Stimulated activated CD4-positive, alpha-beta T cell treated with anti-CD3 and anti-CD28 coated beads, Interleukin-1b, Interleukin-23, amount 100 ng/mL, for 1 hour (primary cell): ENCODE results near the gene KRTAP2-1.
"Not testable (repeated sequence)": the region's sequence is repeated elsewhere in the genome, so short reads cannot be mapped to it uniquely, and the experiment has no call there.

Source experiments
- DNase-seq, 2 donors: peaks; one replicate each; pipeline ENCODE4 v3.0.0-alpha.2; 2020; ENCODE audit warnings: low read depth in 2 of 2

The KRTAP2-1 gene

DNA sequence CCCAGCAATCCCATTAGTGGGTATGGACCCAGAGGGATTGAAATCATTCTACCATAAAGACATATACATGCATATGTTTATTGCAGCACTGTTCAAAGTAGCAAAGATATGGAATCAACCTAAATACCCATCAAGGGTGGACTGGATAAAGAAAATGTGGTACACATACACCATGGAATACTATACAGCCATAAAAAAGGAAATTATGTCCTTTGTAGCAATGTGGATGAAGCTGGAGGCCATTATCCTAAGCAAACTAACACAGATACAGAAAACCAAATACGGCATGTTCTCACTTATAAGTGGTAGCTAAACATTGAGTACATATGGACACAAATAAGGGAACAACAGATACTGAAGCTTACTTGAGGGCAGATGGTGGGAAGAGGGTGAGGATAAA lies 10.4 kb upstream of the KRTAP2-1 start:
- no peak for DNase-seq

DNA sequence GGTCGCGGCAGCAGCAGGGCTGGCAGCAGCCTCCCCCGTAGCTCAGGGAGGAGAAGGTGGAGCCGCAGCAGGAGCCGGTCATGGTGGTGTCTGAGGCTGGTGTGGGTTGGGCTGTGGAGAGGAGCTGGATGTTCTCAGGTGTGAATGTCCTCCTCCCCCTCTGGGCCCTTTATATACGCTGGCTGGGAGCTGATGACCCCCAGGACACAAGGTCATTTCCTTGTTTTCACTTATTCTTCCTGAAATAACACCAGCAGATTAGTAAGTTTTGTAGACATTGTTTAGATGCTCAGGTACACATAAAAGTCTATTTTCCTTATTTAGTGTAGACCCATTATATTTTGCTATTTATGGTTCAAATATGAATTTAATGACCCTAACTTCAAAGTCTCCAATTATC lies 8.0 kb upstream of the KRTAP2-1 start, which contains the start of gene KRTAP2-2:
KRTAP2-2 (minus strand) TSS at position 101 of the 400 bp plus-strand sequence; CDS start at position 82, 19 bp downstream.
- DNase-seq: not testable (repeated sequence)

DNA sequence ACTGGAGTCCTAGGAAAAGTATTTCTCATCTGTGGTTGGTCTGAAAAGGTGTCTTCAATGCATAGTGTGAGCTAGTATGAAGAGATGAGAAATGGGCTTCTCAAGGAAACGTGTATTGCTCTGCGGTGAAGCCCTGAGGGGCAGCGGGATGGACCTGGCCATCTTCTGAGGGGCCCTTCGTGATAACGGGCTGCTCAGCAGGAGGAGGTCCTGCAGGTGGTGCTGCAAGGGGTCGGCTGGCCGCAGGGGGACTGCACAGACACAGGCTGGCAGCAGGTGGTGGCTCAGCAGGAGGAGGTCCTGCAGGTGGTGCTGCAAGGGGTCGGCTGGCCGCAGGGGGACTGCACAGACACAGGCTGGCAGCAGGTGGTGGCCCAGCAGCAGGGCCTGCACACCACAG lies 7.4 kb upstream of the KRTAP2-1 start:
- DNase-seq: not testable (repeated sequence)

DNA sequence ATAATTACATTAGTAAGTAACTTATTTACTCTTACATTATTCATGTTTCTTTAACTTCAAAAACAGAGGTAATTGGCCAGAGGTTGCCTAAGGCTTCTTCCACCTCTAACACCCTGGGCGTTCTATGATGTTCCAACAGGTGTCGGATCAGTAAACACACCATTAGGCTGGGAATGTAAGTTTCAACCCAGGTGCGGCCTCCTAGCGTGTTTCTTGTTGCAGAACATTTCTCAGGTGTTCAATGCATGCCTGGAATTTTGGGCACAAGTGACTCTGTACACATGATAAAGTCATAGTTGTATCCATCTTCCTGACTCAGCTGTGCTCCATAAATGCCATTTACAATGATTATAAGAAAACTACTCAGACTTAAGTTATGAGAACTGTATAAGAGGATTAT lies 6.9 kb upstream of the KRTAP2-1 start:
- DNase-seq: no peak

DNA sequence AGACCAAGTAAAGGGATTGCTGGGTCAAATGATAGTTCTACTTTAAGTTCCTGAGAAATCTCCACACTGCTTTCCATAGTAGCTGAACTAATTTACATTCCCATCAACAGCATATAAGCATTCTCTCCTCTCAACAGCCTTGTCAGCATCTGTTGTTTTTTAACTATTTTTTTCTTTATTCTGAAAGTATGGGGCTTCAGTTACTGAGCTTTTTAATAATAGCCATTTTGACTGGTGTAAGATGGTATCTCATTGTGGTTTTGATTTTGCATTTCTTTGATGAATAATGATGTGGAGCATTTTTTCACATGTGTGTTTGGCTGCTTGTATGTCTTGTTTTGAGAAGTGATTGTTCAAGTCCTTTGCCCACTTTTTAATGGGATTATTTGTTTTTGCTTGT lies 5.5 kb upstream of the KRTAP2-1 start:
- DNase-seq: no peak

DNA sequence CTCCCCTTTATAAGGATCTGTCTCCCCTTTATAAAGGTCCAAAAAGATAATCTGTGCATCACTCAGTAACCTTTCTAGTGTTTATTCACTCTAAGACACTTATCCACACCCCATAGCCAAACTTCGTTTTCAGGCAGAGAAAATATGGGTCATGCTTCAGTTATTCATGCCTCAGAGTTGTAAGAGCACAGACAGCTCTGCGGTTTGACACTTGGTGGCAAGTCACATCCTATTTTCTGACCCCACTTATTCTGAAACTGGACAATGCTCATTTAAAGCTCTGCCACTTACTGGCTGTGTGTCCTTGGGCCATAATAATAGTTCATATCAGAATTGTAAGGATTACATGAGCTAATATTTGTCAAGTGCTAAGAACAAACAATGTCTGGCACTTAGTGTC lies 2.0 kb upstream of the KRTAP2-1 start:
- DNase-seq: no peak

DNA sequence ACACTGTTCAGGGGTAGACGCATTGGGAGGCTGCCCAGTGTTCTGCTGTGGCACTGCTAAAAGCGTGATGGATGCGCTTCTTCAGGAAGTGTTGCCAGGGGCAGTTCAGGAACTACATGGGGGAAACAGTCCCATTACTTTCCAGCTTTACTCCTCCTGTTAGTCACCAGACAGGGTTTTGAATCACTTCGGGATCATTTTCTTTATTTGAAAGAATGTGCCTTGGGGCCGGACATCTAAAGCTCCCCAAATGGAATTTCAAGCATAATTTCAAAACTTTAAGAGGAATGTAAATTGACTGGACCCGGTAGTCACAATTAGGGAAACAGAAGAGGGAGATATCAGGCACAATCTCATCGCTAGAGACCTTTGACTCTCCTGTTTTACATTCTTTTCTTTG lies 1.3 kb upstream of the KRTAP2-1 start:
- no peak for DNase-seq

DNA sequence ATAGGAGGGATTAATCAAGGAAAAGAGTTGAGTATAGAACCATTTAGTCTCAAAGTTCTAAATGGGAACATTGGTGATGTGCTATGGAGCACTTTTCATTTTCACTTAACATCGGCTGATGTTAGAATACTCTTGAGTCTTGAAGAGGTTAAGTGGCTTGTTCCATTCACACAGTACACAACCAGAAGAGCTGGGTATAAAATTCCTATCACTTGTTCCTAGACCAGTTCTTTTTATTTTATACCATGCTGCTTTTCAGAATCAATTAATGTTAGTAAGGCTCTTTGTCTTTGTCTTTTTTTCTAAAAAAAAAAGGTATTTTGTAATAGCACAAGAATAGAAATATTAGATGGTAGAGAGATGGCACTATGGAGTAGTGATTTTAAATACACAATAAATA lies 4.2 kb downstream of the KRTAP2-1 start:
- no peak for DNase-seq

DNA sequence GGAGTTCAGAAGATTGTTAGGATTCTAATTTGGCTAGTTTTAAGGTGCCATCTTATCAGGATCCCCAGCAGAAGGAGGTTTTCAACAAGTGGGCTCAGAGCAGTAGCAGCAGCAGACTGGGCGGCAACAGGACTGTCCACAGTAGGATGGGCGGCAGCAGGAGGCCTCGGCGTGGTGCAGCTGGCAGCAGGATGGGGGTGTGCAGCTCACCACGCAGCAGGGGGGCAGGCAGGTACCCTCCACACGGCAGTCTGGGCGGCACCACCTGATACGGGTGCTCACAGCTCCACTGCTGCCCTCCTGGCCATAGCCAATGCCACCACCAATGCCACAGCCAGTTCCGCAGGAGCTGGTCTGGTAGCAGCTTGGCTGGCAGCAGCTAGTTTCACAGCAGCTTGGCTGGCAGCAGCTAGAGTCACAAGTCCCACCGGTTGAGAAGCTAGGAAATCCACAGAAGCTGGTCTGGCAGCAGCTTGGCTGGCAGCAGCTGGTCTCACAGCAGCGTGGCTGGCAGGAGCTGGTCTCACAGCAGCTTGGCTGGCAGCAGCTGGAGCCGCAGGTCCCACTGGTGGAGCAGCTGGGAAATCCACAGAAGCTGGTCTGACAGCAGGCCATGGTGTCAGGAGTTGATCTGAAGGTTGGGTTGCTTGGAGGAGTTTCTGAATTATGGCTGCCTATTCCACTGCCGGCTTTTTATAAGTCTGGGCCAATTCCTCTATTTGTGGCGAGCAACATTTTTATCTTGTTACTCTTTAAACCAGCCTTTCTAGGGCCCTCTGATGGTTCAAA lies 6.1 kb downstream of the KRTAP2-1 start, which contains the start of gene KRTAP1-1:
KRTAP1-1 (minus strand) TSS at position 668 of the 789 bp plus-strand sequence; CDS start at position 615, 53 bp downstream.
- DNase-seq: not testable (repeated sequence)

DNA sequence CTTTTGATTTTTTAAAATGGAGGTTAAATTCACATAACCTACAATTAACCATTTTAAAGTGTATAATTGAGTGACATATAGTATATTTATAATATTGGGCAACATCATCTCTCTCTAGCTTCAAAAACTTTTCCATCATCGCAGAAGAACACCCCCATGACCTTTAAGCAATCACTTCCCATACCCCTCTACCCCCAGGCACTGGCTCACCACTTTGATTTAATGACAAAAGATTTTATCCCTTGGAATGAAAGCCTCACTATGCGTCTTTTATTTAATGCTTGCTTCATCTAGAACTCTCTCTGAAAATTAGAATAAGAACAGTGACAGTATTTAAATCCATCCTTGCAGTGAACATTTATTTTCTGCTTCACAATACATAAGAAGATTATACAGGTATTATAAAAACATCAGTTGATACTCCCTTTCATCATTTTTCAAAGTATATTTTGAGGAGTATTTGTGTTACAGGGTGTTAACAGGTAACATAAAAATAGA lies 9.2 kb downstream of the KRTAP2-1 start:
- DNase-seq: no peak

DNA sequence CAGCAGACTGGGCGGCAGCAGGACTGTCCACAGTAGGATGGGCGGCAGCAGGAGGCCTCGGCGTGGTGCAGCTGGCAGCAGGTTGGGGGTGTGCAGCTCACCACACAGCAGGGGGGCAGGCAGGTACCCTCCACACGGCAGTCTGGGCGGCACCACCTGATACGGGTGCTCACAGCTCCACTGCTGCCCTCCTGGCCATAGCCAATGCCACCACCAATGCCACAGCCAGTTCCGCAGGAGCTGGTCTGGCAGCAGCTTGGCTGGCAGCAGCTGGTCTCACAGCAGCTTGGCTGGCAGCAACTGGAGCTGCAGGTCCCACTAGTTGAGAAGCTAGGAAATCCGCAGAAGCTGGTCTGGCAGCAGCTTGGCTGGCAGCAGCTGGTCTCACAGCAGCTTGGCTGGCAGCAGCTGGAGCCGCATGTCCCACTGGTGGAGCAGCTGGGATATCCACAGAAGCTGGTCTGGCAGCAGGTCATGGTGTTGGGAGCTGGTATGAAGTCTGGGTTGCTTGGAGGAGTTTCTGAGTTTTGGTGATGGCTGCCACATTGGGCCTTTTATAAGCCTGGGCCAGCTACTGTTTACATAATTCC lies 12.7 kb downstream of the KRTAP2-1 start, which contains the start of gene KRTAP1-3:
KRTAP1-3 (minus strand) TSS at position 529 of the 590 bp plus-strand sequence; CDS start at position 476, 53 bp downstream.
- DNase-seq: not testable (repeated sequence)

DNA sequence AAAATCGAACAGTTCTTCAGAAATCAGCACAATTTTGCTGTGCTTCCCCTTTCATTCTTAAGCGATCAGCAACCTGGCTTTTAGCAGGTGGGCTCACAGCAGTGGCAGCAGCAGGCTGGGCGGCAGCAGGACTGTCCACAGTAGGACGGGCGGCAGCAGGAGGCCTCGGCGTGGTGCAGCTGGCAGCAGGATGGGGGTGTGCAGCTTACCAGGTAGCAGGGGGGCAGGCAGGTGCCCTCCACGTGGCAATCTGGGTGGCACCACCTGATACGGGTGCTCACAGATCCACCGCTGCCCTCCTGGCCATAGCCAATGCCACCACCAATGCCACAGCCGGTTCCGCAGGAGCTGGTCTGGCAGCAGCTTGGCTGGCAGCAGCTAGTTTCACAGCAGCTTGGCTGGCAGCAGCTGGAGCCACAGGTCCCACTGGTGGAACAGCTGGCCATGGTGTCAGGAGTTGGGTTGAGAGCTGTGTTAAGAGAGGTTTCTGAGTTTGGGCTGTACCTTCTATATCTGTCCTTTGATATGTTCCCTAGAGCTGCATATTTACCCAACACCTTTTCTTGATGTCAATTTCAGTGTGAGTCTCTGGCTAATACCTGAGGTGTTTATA lies 17.4 kb downstream of the KRTAP2-1 start, which contains the start of gene KRTAP1-4:
KRTAP1-4 (minus strand) TSS at position 563 of the 613 bp plus-strand sequence; CDS start at position 446, 117 bp downstream.
- no peak for DNase-seq

DNA sequence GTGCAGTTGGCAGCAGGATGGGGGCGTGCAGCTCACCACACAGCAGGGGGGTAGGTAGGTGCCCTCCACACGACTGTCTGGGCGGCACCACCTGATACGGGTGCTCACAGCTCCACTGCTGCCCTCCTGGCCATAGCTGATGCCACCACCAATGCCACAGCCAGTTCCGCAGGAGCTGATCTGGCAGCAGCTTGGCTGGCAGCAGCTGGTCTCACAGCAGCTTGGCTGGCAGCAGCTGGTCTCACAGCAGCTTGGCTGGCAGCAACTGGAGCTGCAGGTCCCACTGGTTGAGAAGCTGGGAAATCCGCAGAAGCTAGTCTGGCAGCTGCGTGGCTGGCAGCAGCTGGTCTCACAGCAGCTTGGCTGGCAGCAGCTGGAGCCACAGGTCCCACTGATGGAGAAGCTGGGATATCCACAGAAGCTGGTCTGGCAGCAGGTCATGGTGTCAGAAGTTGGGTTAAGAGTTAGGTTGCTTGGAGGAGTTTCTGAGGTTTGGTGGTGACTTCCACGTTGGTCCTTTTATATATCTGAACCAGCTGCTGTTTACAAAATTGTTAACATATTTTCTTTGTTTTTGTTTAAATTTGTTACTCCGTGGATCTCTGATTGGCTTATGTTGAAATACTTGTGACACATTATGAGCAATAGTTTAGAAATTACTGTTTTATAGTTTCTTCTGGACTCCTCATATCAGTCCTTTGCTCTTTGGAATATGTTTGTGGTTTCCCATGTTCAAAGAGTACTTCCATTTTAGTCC lies 20.2 kb downstream of the KRTAP2-1 start, which contains the start of gene KRTAP1-5:
KRTAP1-5 (minus strand) TSS at position 494 of the 757 bp plus-strand sequence; CDS start at position 441, 53 bp downstream.
- DNase-seq: no peak

DNA sequence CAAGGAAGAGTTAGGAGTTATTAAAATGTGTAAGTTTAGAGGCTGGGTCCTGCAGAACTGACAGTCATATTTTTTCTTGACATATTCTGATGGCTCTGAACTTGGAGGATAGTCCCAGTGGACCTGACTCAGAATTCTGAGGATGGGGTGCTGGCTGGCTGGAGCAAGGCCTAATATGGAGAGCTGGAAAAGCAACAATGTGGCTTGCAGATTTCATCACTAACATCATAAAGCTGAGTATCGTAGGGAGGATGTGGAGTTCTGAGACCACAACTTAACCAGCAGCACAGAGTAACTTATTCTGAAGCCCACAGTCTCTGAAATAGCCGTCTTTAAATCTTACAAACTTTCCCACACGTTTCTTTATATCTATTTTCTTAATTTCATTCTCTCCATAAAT lies 22.4 kb downstream of the KRTAP2-1 start:
- DNase-seq: no peak

DNA sequence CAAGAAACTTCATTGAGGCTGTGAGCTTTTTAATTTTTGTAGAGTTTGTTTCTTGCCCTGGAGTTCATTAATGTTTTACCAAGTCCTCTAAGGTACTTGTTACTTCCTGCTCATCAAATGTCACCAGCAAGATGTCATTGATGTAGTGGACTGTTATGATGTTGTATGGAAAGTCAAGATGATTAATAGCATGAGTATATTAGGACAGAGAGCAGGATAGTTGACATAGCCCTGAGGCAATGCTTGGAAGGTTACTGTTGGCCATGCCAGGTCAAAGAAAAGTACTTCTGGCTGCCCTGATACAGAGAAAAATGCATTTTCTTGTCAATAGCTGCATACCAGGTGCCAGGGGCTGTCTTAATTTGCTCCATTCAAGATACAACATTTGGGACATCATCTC lies 26.8 kb downstream of the KRTAP2-1 start:
- DNase-seq: no peak

DNA sequence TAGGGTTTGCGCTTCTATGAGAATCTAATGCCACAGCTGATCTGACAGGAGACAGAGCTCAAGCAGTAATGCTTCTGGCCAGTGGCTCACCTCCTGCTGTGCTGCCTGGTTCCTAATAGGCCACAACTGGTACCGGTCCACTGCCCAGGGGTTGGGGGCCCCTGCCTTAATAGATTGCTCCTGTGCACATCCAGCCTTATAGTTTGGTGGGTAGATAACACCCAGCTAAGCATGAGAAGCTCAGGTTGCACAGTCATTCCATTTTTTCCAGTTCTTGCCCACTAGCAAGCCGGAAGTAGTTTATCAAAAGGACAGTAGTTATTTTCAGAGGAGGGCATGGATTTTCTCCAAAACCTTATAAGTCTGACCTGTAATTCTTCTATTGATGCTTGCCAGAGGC lies 27.7 kb downstream of the KRTAP2-1 start:
- no peak for DNase-seq

DNA sequence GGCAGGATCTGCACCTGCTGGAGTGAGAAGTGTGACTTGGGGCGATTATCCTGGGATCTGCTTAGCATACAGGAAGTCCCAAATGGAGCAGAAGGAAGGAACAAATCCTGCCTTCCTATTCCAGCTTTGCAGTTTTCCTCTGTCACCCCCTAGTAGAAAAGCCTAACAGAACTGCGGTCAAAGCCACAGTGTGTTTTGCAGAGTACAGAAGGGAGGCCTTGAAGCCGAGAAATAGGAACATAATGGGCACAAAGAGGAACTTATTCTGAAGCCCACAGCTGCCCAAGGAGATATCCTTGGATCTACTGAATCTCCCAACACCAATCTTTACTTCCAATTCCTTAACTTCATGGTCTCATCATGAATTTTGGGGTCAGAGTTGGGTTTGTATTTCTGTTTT lies 28.6 kb downstream of the KRTAP2-1 start:
- no peak for DNase-seq

DNA sequence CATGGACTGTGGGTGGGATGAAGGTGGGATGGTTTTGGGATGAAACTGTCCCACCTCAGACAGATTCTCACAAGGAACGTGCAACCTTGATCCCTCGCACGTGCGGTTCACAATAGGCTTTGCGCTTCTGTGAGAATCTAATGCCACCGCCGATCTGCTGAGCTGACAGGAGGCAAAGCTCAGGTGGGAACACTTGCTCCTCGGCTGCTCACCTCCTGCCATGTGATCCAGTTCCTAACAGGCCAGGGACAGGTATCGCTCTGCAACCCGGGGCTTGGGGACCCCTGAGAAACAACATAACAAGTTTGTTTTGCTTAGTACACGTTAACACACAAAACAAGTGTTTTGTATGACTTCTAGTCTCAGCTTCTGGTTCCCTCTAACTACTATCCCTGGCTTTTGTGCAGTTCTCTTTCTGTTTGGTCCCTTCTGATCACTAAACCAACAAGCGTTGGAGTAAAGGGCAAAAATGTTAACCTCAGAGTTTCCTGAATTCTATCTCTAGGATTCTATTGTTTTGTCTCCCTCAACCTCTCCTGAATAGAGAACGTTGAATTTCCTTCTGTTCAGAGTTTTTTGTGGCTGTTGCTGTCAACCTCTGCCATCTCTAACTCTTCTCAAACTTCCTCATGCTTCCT lies 30.4 kb downstream of the KRTAP2-1 start:
- DNase-seq: no peak

DNA sequence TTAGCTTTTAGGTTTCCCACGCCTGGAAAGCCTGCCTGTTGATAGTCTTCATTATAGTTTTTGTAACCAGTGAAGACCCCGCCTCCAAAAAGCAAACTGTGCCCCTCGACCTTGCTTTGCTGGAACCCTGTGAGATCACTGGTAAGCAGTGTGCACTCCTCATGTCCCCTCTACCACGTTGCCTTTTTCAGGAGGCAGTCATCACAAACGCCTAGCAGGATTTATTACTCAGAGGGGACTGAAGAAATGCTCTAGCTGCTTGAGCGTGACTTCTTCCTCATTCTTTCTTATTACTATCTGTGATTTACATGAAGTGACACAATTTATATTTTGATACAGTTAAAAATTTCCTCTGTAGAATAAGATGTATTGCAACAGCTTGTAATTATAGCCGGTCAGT lies 31.7 kb downstream of the KRTAP2-1 start:
- DNase-seq: no peak

DNA sequence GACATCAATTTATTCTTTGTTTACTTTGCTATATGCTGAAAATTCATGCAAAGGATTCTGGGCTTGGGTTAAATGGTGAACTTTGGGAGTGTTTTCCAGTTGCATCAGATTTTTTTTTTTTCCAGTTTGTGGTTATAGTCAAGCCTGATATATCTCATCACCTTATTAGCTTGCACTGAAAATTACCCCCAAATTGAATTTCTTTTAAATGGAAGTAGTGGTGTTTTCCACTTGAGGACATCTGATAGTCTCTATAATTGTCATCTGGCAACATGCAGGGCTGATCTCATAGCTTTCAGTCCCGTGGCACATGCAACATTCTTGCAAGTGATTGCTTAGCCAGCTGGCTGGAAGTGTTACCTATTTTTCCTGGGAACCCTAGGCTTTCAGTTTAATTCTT lies 33.5 kb downstream of the KRTAP2-1 start:
- DNase-seq: no peak

DNA sequence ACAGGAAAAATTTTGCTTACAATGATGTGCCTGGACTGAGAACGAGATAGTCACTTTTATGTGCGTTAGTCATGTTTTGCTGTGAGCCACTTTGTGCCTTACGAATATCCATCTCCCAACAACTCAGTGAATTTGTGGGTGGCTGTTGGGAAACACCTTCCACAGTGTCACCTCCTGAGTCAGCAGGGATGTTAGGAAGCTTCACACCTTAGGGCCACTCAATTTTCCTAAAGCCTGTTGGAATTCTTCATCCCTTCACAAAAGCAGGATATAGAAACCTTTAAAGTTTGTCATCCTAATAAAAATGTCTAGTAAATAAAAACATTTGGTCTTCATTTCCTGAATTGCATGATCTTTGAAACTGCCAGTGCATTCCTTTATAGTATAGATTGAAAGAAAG lies 33.9 kb downstream of the KRTAP2-1 start:
- no peak for DNase-seq
